Stimulated activated naive CD8-positive, alpha-beta T cell treated with anti-CD3 and anti-CD28 coated beads, Interleukin-15, Interleukin-2, amounts not matched to agents 100 ng/mL and 50 ng/mL, for 24 hours (primary cell): ENCODE data around the gene MT1HL1.

Source experiments
- H3K27ac Mint-ChIP-seq: one replicate; pipeline ENCODE4 v1.8.0; 2021; ENCODE audit warnings: mild to moderate bottlenecking, mixed read lengths
- H3K27me3 Mint-ChIP-seq: one replicate; pipeline ENCODE4 v1.8.0; 2021; ENCODE audit warnings: mixed read lengths
- H3K36me3 Mint-ChIP-seq: one replicate; pipeline ENCODE4 v1.8.0; 2021; ENCODE audit warnings: low read depth, mixed read lengths
- H3K4me1 Mint-ChIP-seq: one replicate; pipeline ENCODE4 v1.8.0; 2021; ENCODE audit warnings: low read depth, mixed read lengths
- H3K4me3 Mint-ChIP-seq: one replicate; pipeline ENCODE4 v1.8.0; 2021; ENCODE audit warnings: mild to moderate bottlenecking, mixed read lengths
- H3K9me3 Mint-ChIP-seq: one replicate; pipeline ENCODE4 v1.8.0; 2021; ENCODE audit warnings: mixed read lengths

The MT1HL1 gene

GRCh38 chr1:236966636-236967035 is 37.6 kb downstream of the MT1HL1 start:
- no peaks in the 10 kb centered on the region for H3K4me1 Mint-ChIP-seq
- peaks cover 4% of the 10 kb centered on the region for H3K9me3 Mint-ChIP-seq
- H3K27ac Mint-ChIP-seq: no peak overlapping the region
- no peak overlapping the region for H3K4me3 Mint-ChIP-seq
- H3K36me3 Mint-ChIP-seq: no peaks in the 10 kb centered on the region
- peaks cover 15% of the 10 kb centered on the region for H3K27me3 Mint-ChIP-seq

DNA sequence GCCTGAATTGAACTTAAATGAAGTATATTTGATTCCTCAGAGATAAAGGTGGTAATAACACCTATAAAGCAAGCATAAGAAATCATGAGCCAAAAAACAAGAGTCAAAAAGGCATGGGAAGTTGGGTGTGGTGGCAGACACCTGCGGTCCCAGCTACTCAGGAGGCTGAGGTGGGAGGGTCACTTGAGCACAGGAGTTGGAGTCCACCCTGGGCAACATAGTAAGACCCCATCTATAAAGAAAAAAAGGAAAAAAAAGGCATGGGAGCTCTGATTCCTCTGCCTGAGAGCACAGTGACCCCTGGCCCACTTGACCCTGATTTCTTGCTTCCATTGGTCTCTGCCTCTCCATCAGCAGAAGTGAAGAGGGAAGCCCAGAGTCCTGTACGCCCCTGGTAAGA is 40.3 kb downstream of the MT1HL1 start:
- no peaks in the 10 kb centered on the region for H3K36me3 Mint-ChIP-seq
- H3K4me3 Mint-ChIP-seq: no peak overlapping the region
- peaks cover 8% of the 10 kb centered on the region for H3K9me3 Mint-ChIP-seq
- H3K4me1 Mint-ChIP-seq: no peaks in the 10 kb centered on the region
- no peak overlapping the region for H3K27ac Mint-ChIP-seq
- peaks cover 18% of the 10 kb centered on the region for H3K27me3 Mint-ChIP-seq

DNA sequence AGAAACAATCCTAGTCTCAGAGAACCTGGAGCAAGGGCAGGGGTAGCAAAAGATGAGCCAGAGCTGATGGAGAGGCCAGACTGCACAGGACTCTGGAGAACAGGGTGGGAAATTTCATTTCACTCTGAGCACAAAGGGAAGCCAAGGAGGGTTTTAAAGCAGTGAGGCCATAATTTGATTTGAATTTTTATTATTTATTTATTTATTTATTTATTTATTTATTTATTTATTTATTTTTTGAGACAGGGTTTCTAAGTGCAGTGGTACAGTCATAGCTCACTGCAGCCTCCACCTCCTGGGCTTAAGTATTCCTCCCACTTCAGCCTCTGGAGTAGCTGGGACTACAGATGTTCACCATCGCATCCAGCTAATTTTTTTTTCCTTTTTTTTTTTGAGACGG is 45.1 kb downstream of the MT1HL1 start:
- H3K4me3 Mint-ChIP-seq: no peak overlapping the region
- H3K4me1 Mint-ChIP-seq: no peaks in the 10 kb centered on the region
- no peaks in the 10 kb centered on the region for H3K36me3 Mint-ChIP-seq
- H3K27ac Mint-ChIP-seq: no peak overlapping the region
- peaks cover 22% of the 10 kb centered on the region for H3K27me3 Mint-ChIP-seq
- H3K9me3 Mint-ChIP-seq: peaks cover 8% of the 10 kb centered on the region

GRCh38 chr1:236957235-236957634 is 47.0 kb downstream of the MT1HL1 start:
- no peaks in the 10 kb centered on the region for H3K36me3 Mint-ChIP-seq

More at GRCh38 chr1:236957235-236957634, 47.0 kb downstream of the MT1HL1 start:
- peaks cover 16% of the 10 kb centered on the region for H3K27me3 Mint-ChIP-seq
- peaks cover 8% of the 10 kb centered on the region for H3K9me3 Mint-ChIP-seq
- no peaks in the 10 kb centered on the region for H3K4me1 Mint-ChIP-seq
- H3K27ac Mint-ChIP-seq: no peak overlapping the region
- no peak overlapping the region for H3K4me3 Mint-ChIP-seq
